Skeletal muscle tissue (tissue), 4 donors: ENCODE data around the gene CXCL17. TPM values are rescaled to one million over a fixed set of nuclear protein-coding genes. Genes with fewer than 3 reads are reported as not detected.

Source experiments
- H3K27ac ChIP-seq: one replicate; pipeline ENCODE4 v1.7.0; 2013; ENCODE audit warnings: mild to moderate bottlenecking, low read depth, low read length, inconsistent platforms
- H3K27me3 ChIP-seq, 3 donors: one replicate each; pipeline ENCODE4 v1.7.0; 2013; ENCODE audit warnings: low read length in 3 of 3; ENCODE audit not compliant: control insufficient read depth in 3 of 3, insufficient read depth in 3 of 3
- H3K36me3 ChIP-seq, 3 donors: one replicate each; pipeline ENCODE4 v1.7.0; 2013; ENCODE audit warnings: low read length in 3 of 3; ENCODE audit not compliant: control insufficient read depth in 3 of 3, insufficient read depth in 3 of 3
- H3K4me1 ChIP-seq, 3 donors: one replicate each; pipeline ENCODE4 v1.7.0; 2013; ENCODE audit warnings: low read length in 3 of 3, mild to moderate bottlenecking in 3 of 3; ENCODE audit not compliant: control insufficient read depth in 3 of 3, insufficient read depth in 3 of 3
- H3K4me3 ChIP-seq, 3 donors: one replicate each; pipeline ENCODE4 v1.7.0; 2013; ENCODE audit warnings: low read length in 3 of 3
- H3K9ac ChIP-seq, 3 donors: one replicate each; pipeline ENCODE4 v1.7.0; 2013; ENCODE audit warnings: low read length in 3 of 3, mild to moderate bottlenecking in 3 of 3, moderate library complexity in 2 of 3, low read depth in 1 of 3
- H3K9me3 ChIP-seq, 3 donors: one replicate each; pipeline ENCODE4 v1.7.0; 2013; ENCODE audit warnings: low read length in 3 of 3; ENCODE audit not compliant: control insufficient read depth in 3 of 3
- total RNA-seq: library from RNA; depleted of rRNA; stranded (reverse); fragments of >200 nt; gene quantifications from one replicate; pipeline ENCODE4 v1.2.3, GENCODE V29; 2014
- donor health status: Osteomylitis.

Gene CXCL17
- total RNA-seq, 1 donor from 2014 or later, result not detected

DNA sequence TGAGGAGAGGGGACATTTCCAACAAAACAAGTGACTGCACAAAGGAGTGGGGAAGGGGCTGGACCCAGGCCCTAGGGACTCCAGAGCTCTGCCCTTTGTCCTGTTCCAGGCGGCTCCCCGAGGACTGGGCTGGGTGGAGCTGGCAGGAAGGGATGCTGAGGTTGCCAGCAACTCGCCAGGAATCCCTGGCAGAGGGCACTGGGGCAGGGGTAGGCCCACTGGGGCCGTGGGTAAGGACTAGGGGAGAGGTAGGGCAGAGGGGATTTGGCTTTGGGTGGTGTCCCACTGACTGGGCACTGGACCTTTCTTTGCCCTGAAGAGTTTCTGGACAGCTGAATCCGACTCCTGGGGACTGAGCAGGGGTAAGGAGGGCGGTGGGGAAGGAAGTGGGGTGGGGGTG is 23.4 kb downstream of the CXCL17 start:
- peaks cover 0 to 17% (median 16%) of the 10 kb centered on the region in 3 donors for H3K27me3 ChIP-seq
- H3K4me1 ChIP-seq, result peaks cover 22 to 40% (median 39%) of the 10 kb centered on the region in 3 donors
- no peak overlapping the region for H3K4me3 ChIP-seq
- peak overlapping the region in 1 of 3 donors; percentile 2 for H3K9ac ChIP-seq
- no peaks in the 10 kb centered on the region for H3K9me3 ChIP-seq
- peaks cover 0 to 2% (median 0%) of the 10 kb centered on the region in 3 donors for H3K36me3 ChIP-seq
- H3K27ac ChIP-seq, result no peak overlapping the region

GRCh38 chr19:42412661-42413076 is 30.1 kb downstream of the CXCL17 start:
- Histone ChIP-seq H3K9me3 (no peaks in the 10 kb centered on the region), H3K27me3 (no peaks in the 10 kb centered on the region), H3K4me3 (no peak overlapping the region), H3K36me3 (peaks cover 0 to 9% (median 0%) of the 10 kb centered on the region in 3 donors), H3K9ac (peak overlapping the region in 2 of 3 donors; percentile 33 to 45), H3K4me1 (peaks cover 18 to 33% (median 23%) of the 10 kb centered on the region in 3 donors), H3K27ac (peak overlapping the region; percentile 60)

- peaks cover 18 to 33% (median 23%) of the 10 kb centered on the region in 3 donors for H3K4me1 ChIP-seq
- no peak overlapping the region for H3K4me3 ChIP-seq
- no peaks in the 10 kb centered on the region for H3K27me3 ChIP-seq
- peaks cover 0 to 13% (median 0%) of the 10 kb centered on the region in 3 donors for H3K36me3 ChIP-seq
- no peaks in the 10 kb centered on the region for H3K9me3 ChIP-seq
- peak overlapping the region; percentile 33 to 45 (median 45) for H3K9ac ChIP-seq
- peak overlapping the region; percentile 60 for H3K27ac ChIP-seq
These were observed 30.5 kb downstream of the CXCL17 start for GRCh38 chr19:42412227-42412626.

- Histone ChIP-seq H3K9me3 (no peaks in the 10 kb centered on the region), H3K4me1 (peaks cover 18 to 33% (median 23%) of the 10 kb centered on the region in 3 donors), H3K36me3 (peaks cover 0 to 13% (median 0%) of the 10 kb centered on the region in 3 donors), H3K27ac (peak overlapping the region; percentile 60), H3K27me3 (no peaks in the 10 kb centered on the region), H3K9ac (peak overlapping the region in 2 of 3 donors; percentile 45), H3K4me3 (peak overlapping the region in 1 of 3 donors; percentile 3)
These were observed 31.1 kb downstream of the CXCL17 start for GRCh38 chr19:42411581-42412178.

DNA sequence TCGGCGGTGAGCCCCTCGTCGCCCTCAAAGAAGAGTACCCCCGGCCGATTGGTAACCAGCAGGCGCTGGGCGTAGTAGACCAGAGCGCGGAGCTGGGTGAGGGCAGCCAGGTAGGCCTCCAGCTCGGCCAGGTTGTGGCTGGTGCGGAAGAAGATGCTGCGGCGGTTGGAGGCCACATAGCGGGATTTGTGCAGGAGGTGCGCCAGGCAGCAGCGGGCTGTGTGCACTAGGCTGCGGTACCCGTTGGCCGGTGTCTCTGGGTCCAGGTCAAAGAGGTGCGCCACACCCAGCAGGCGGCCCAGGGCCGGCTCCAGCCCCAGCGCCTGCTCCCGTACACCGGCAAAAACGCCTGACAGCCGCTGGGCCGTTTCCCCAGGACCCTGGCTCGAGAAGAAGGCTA is 32.4 kb downstream of the CXCL17 start:
- Histone ChIP-seq H3K4me1 (peaks cover 18 to 33% (median 23%) of the 10 kb centered on the region in 3 donors), H3K9ac (no peak overlapping the region), H3K4me3 (no peak overlapping the region), H3K9me3 (no peaks in the 10 kb centered on the region), H3K36me3 (peaks cover 0 to 19% (median 0%) of the 10 kb centered on the region in 3 donors), H3K27ac (no peak overlapping the region), H3K27me3 (no peaks in the 10 kb centered on the region)

- H3K27ac ChIP-seq, result no peak overlapping the region
- H3K9ac ChIP-seq, result no peak overlapping the region
- H3K4me1 ChIP-seq, result peaks cover 18 to 33% (median 23%) of the 10 kb centered on the region in 3 donors
- peak overlapping the region in 1 of 3 donors; percentile 13 for H3K4me3 ChIP-seq
- H3K27me3 ChIP-seq, result no peaks in the 10 kb centered on the region
- peaks cover 0 to 18% (median 0%) of the 10 kb centered on the region in 3 donors for H3K36me3 ChIP-seq
- no peaks in the 10 kb centered on the region for H3K9me3 ChIP-seq
These were observed 33.3 kb downstream of the CXCL17 start for GRCh38 chr19:42409477-42409876.

GRCh38 chr19:42407816-42408175 is 35.0 kb downstream of the CXCL17 start:
- H3K27ac ChIP-seq, result no peak overlapping the region
- peaks cover 0 to 15% (median 0%) of the 10 kb centered on the region in 3 donors for H3K36me3 ChIP-seq
- H3K9ac ChIP-seq, result no peak overlapping the region
- H3K4me1 ChIP-seq, result peaks cover 18 to 30% (median 23%) of the 10 kb centered on the region in 3 donors
- H3K9me3 ChIP-seq, result no peaks in the 10 kb centered on the region
- H3K27me3 ChIP-seq, result no peaks in the 10 kb centered on the region
- no peak overlapping the region for H3K4me3 ChIP-seq

GRCh38 chr19:42407085-42407815 is 35.5 kb downstream of the CXCL17 start:
- Histone ChIP-seq H3K4me3 (no peak overlapping the region), H3K27ac (no peak overlapping the region), H3K36me3 (peaks cover 0 to 15% (median 0%) of the 10 kb centered on the region in 3 donors), H3K9ac (no peak overlapping the region), H3K27me3 (no peaks in the 10 kb centered on the region), H3K4me1 (peaks cover 17 to 25% (median 18%) of the 10 kb centered on the region in 3 donors), H3K9me3 (no peaks in the 10 kb centered on the region)

DNA sequence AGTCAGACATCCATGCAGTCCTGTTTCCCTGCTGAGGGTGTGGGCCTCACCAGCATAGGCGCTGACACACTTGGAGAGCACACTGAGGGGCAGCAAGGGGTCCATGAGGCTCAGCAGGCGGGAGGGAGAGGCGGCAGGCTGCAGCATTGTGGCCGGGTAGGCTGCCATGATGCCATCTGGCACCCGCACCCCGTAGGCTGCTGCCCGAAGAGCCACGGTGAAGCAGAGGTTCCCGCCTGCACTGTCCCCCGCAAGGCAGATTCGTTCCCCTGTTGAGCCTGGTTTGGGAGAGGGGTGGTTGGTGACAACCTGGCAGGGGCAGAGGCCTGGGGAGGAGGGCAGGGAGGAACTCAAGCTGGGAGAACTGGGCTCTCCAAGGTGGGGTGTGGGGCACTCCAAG is 36.6 kb downstream of the CXCL17 start:
- peaks cover 14 to 21% (median 15%) of the 10 kb centered on the region in 3 donors for H3K4me1 ChIP-seq
- H3K27me3 ChIP-seq, result no peaks in the 10 kb centered on the region
- H3K4me3 ChIP-seq, result no peak overlapping the region
- H3K27ac ChIP-seq, result no peak overlapping the region
- H3K9ac ChIP-seq, result no peak overlapping the region
- no peaks in the 10 kb centered on the region for H3K9me3 ChIP-seq
- peaks cover 0 to 15% (median 0%) of the 10 kb centered on the region in 3 donors for H3K36me3 ChIP-seq

DNA sequence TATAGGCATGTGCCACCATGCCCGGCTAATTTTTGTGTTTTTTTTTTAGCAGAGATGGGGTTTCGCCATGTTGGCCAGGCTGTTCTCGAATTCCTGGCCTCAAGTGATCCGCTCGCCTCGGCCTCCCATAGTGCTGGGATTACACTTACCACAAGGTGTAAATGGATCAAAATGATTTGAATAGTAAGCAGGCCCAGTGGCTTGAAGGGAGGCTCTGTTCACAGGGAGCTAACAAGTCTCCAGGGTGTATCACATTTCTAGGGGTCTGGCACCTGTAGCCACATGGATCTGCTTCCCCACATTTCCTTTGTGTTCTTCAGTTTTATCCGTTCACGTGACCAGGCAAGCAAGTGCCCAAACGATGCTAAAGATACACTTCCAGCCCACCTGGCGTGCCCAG is 39.2 kb downstream of the CXCL17 start:
- H3K27ac ChIP-seq, result no peak overlapping the region
- no peaks in the 10 kb centered on the region for H3K27me3 ChIP-seq
- H3K36me3 ChIP-seq, result peaks cover 0 to 15% (median 0%) of the 10 kb centered on the region in 3 donors
- H3K4me3 ChIP-seq, result no peak overlapping the region
- no peak overlapping the region for H3K9ac ChIP-seq
- H3K9me3 ChIP-seq, result no peaks in the 10 kb centered on the region
- H3K4me1 ChIP-seq, result peaks cover 13 to 17% (median 15%) of the 10 kb centered on the region in 3 donors
